GM13977 (cell line): ENCODE measurements around the gene FARS2.

Experiments used
- DNase-seq: peaks from one replicate; pipeline ENCODE4 v3.0.0; 2012; ENCODE audit warnings: low spot score
- CTCF ChIP-seq: IDR thresholded peaks from 2 replicates; pipeline ENCODE4 v1.5.1; 2012; ENCODE audit warnings: mild to moderate bottlenecking, control low read depth; ENCODE audit not compliant: insufficient read depth; ENCODE audit errors: extremely low read depth, missing control alignments
- in situ Hi-C: fragments of 300-500 bp; cut with MboI; formaldehyde crosslinking; loops from one replicate; pipeline ENCODE4 v1.12.0; 2022; ENCODE audit warnings: low sequenced_read_pairs, low pct_unique_long_range_greater_than_20kb, mixed read lengths, inconsistent platforms; ENCODE audit not compliant: unreplicated experiment

FARS2 gene

GRCh38 chr6:5637714-5638113, 376.4 kb downstream of the FARS2 start:
- DNase-seq: no peak
- in situ Hi-C loops: no loop called here
- no peak for TF ChIP-seq CTCF

GRCh38 chr6:5638666-5639065, 377.4 kb downstream of the FARS2 start:
- no peak for TF ChIP-seq CTCF
- in situ Hi-C loops: no loop called here
- no peak for DNase-seq

GRCh38 chr6:5639193-5639592, 377.9 kb downstream of the FARS2 start:
- no peak for TF ChIP-seq CTCF
- DNase-seq: no peak
- in situ Hi-C loops: no loop called here

- TF ChIP-seq CTCF: no peak
- in situ Hi-C loops: no loop called here
- no peak for DNase-seq
Measured at GRCh38 chr6:5640614-5641013, 379.3 kb downstream of the FARS2 start.

GRCh38 chr6:5644523-5645185, 383.3 kb downstream of the FARS2 start:
- no peak for TF ChIP-seq CTCF
- no peak for DNase-seq
- in situ Hi-C loops: no loop called here

- in situ Hi-C loops: no loop called here
- DNase-seq: no peak
Measured at GRCh38 chr6:5645328-5646290, 384.3 kb downstream of the FARS2 start.

More at GRCh38 chr6:5645328-5646290, 384.3 kb downstream of the FARS2 start:
- TF ChIP-seq CTCF: no peak
